Natural killer cell (primary cell): ENCODE results near the gene ZNF761. TPM values are rescaled to one million over a fixed set of nuclear protein-coding genes. Genes with fewer than 3 reads are reported as not detected.
"Not testable (repeated sequence)": the region's sequence is repeated elsewhere in the genome, so short reads cannot be mapped to it uniquely, and the experiment has no call there.

Source experiments
- ATAC-seq, 3 donors: fragments of 150-1000 bp in 2 of 3; fragments of 200-7000 bp in 1 of 3; cut with Tn5 transposase; 1 replicate in 1 of 3; 2 replicates in 2 of 3; pipeline ENCODE4 v1.10.0; 2021; ENCODE audit warnings: mild to moderate bottlenecking in 2 of 3, moderate library complexity in 2 of 3
- DNase-seq, 2 donors: peaks; one replicate each; pipeline versions ENCODE4 v3.0.0 to v3.0.0-alpha.2; 2013 to 2021; ENCODE audit warnings: mixed read lengths in 1 of 2
- H3K27ac ChIP-seq: one replicate; pipeline ENCODE4 v1.5.1; 2013; ENCODE audit warnings: mild to moderate bottlenecking, low read length
- H3K27me3 ChIP-seq: one replicate; pipeline ENCODE4 v1.6.1; 2013; ENCODE audit warnings: low read length; ENCODE audit not compliant: control insufficient read depth, insufficient read depth
- H3K36me3 ChIP-seq: one replicate; pipeline ENCODE4 v1.6.1; 2013; ENCODE audit warnings: low read length; ENCODE audit not compliant: control insufficient read depth, insufficient read depth
- H3K4me1 ChIP-seq: one replicate; pipeline ENCODE4 v1.6.1; 2013; ENCODE audit warnings: low read length; ENCODE audit not compliant: control insufficient read depth, insufficient read depth
- H3K4me3 ChIP-seq: one replicate; pipeline ENCODE4 v1.5.1; 2013; ENCODE audit warnings: low read length
- H3K9me3 ChIP-seq: one replicate; pipeline ENCODE4 v1.6.1; 2013; ENCODE audit warnings: low read length; ENCODE audit not compliant: control insufficient read depth, insufficient read depth
- H3K27ac Mint-ChIP-seq, 2 donors: one replicate each; pipeline ENCODE4 v1.8.0; 2022; ENCODE audit warnings: mild to moderate bottlenecking in 2 of 2, mixed read lengths in 2 of 2, moderate library complexity in 1 of 2
- H3K27me3 Mint-ChIP-seq, 2 donors: one replicate each; pipeline ENCODE4 v1.8.0; 2022; ENCODE audit warnings: low read depth in 2 of 2, mixed read lengths in 2 of 2
- H3K36me3 Mint-ChIP-seq: one replicate; pipeline ENCODE4 v1.8.0; 2022; ENCODE audit warnings: mixed read lengths
- H3K4me1 Mint-ChIP-seq, 2 donors: one replicate each; pipeline ENCODE4 v1.8.0; 2022; ENCODE audit warnings: mixed read lengths in 2 of 2
- H3K4me3 Mint-ChIP-seq: one replicate; pipeline ENCODE4 v1.8.0; 2022; ENCODE audit warnings: mild to moderate bottlenecking, moderate library complexity, mixed read lengths
- H3K9me3 Mint-ChIP-seq, 2 donors: one replicate each; pipeline ENCODE4 v1.8.0; 2022; ENCODE audit warnings: mixed read lengths in 2 of 2
- CTCF ChIP-seq: fragments of 200-600 bp; IDR thresholded peaks from one replicate; pipeline ENCODE4 v1.8.0; 2022; ENCODE audit warnings: antibody characterized with exemption
- WGBS: methylation state at CpG from one replicate; pipeline ENCODE4 v1.1.7; 2013; ENCODE audit warnings: missing lambda C conversion rate; ENCODE audit not compliant: insufficient coverage; 5-methylcytosine and 5-hydroxymethylcytosine counted together
- intact Hi-C: fragments of 100-400 bp; cut with micrococcal nuclease; formaldehyde crosslinking; loops from one replicate; pipeline ENCODE4 v1.14.2; 2022
- total RNA-seq, 4 donors: library from RNA; stranded (reverse); fragments of 120-200 nt in 1 of 4; gene quantifications; one replicate each; pipeline versions ENCODE4 v1.2.3 to v1.2.4, GENCODE V29; 2013 to 2022

ZNF761 gene
- total RNA-seq, 3 donors from 2014 or later (not counting 1 experiment from before 2014, with no cell fraction given), result 6.8 to 8.9 (median 8.5) TPM

GRCh38 chr19:53463263-53463662 lies 31.5 kb downstream of the ZNF761 start:
- 16% methylated on average over 16 of the region's 19 CpGs for WGBS
- H3K27me3 ChIP-seq, result no peaks in the 10 kb centered on the region
- Mint-ChIP-seq H3K27me3 (peaks cover 15 to 18% of the 10 kb centered on the region in 2 donors), H3K9me3 (peaks cover 18 to 20% of the 10 kb centered on the region in 2 donors), H3K4me3 (no peak overlapping the region), H3K4me1 (peaks cover 4 to 16% of the 10 kb centered on the region in 2 donors), H3K36me3 (peaks cover 29% of the 10 kb centered on the region), H3K27ac (no peak overlapping the region)
- no peaks in the 10 kb centered on the region for H3K36me3 ChIP-seq
- H3K9me3 ChIP-seq, result peaks cover 35% of the 10 kb centered on the region
- TF ChIP-seq CTCF, result no peak
- DNase-seq (peak in 1 of 2 donors; percentile 17), ATAC-seq (no peak)
- H3K4me3 ChIP-seq, result no peak overlapping the region
- H3K4me1 ChIP-seq, result peaks cover 10% of the 10 kb centered on the region
- intact Hi-C loops, result loop anchor here (10.0 kb wide), 1 partner anchor 268 kb away; the partner anchor contains the start of gene ZNF665
- no peak overlapping the region for H3K27ac ChIP-seq

- Mint-ChIP-seq H3K36me3 (peaks cover 14% of the 10 kb centered on the region), H3K4me1 (peaks cover 28 to 33% of the 10 kb centered on the region in 2 donors), H3K27ac (peak overlapping the region; percentile 79 to 87), H3K4me3 (peak overlapping the region; percentile 88), H3K27me3 (peaks cover 15 to 18% of the 10 kb centered on the region in 2 donors), H3K9me3 (peaks cover 6 to 7% of the 10 kb centered on the region in 2 donors)
- peak; percentile 6 to 21 (median 15) for ATAC-seq
- peak in 1 of 2 donors; percentile 7 for DNase-seq
- no peak for TF ChIP-seq CTCF
- Histone ChIP-seq H3K27ac (no peak overlapping the region), H3K27me3 (no peaks in the 10 kb centered on the region), H3K36me3 (no peaks in the 10 kb centered on the region), H3K4me1 (peaks cover 14% of the 10 kb centered on the region), H3K9me3 (peaks cover 11% of the 10 kb centered on the region), H3K4me3 (peak overlapping the region; percentile 63)
- intact Hi-C loops, result loop anchor here (2.0 to 10.0 kb wide), 2 partner anchors 36 to 272 kb away; partner anchors contain the start of genes ZNF665 and ZNF761
- 11% methylated on average over 27 of the region's 31 CpGs for WGBS
These were observed 35.1 kb downstream of the ZNF761 start for GRCh38 chr19:53466726-53467484.

GRCh38 chr19:53467485-53468262 lies 35.9 kb downstream of the ZNF761 start, which contains the start of gene ZNF813:
Gene ZNF813 (plus strand): TSS chr19:53467733. CDS start chr19:53483823, 16,090 bp downstream.
- no peaks in the 10 kb centered on the region for H3K36me3 ChIP-seq
- H3K27ac Mint-ChIP-seq, result peak within 1 kb of the TSS; percentile 79 to 87
- H3K36me3 Mint-ChIP-seq, result peaks cover 13% of the 10 kb centered on the region
- peak within 1 kb of the TSS; percentile 88 for H3K4me3 Mint-ChIP-seq
- H3K27ac ChIP-seq, result peak within 1 kb of the TSS; percentile 57
- peaks cover 13 to 17% of the 10 kb centered on the region in 2 donors for H3K27me3 Mint-ChIP-seq
- peaks cover 10% of the 10 kb centered on the region for H3K9me3 ChIP-seq
- WGBS, result under 1% methylated on average over 54 of the region's 55 CpGs
- H3K9me3 Mint-ChIP-seq, result peaks cover 6% of the 10 kb centered on the region in 2 donors
- peaks cover 32 to 33% of the 10 kb centered on the region in 2 donors for H3K4me1 Mint-ChIP-seq
- intact Hi-C loops, result loop anchor here (2.0 to 10.0 kb wide), 2 partner anchors 37 to 273 kb away; partner anchors contain the start of genes ZNF665 and ZNF761
- DNase-seq, result peak; percentile 92 to 96
- no peaks in the 10 kb centered on the region for H3K27me3 ChIP-seq
- ATAC-seq, result peak; percentile 97 to 99 (median 98)
- H3K4me3 ChIP-seq, result peak within 1 kb of the TSS; percentile 63
- TF ChIP-seq CTCF, result no peak
- H3K4me1 ChIP-seq, result peaks cover 14% of the 10 kb centered on the region

GRCh38 chr19:53468628-53469027 lies 36.8 kb downstream of the ZNF761 start:
- H3K4me3 ChIP-seq, ATAC-seq: not testable (repeated sequence)
- WGBS, result 57% methylated on average over 6 of the region's 8 CpGs

More at GRCh38 chr19:53468628-53469027, 36.8 kb downstream of the ZNF761 start:
- peak overlapping the region; percentile 88 for H3K4me3 Mint-ChIP-seq
- H3K4me1 Mint-ChIP-seq, result peaks cover 25 to 32% of the 10 kb centered on the region in 2 donors
- H3K27ac ChIP-seq, H3K36me3 ChIP-seq, H3K27me3 ChIP-seq, H3K9me3 Mint-ChIP-seq, DNase-seq, H3K9me3 ChIP-seq, H3K36me3 Mint-ChIP-seq: not testable (repeated sequence)
- peaks cover 4 to 10% of the 10 kb centered on the region in 2 donors for H3K27me3 Mint-ChIP-seq
- intact Hi-C loops, result loop anchor here (10.0 kb wide), 1 partner anchor 274 kb away; the partner anchor contains the start of gene ZNF665
- peak overlapping the region; percentile 79 to 87 for H3K27ac Mint-ChIP-seq
- H3K4me1 ChIP-seq, result peaks cover 14% of the 10 kb centered on the region
